Cardiac septum (tissue), 1 donor: ENCODE results near the gene BAIAP2L2. TPM values are rescaled to one million over a fixed set of nuclear protein-coding genes. Genes with fewer than 3 reads are reported as not detected.
A peak's percentile ranks its signal among the peaks of the same experiment; 100 is the strongest.

Experiments
- DNase-seq: peaks from one replicate; pipeline ENCODE4 v3.0.0-alpha.2; 2020; ENCODE audit warnings: low spot score
- intact Hi-C: fragments of 100-400 bp; cut with DNase I; formaldehyde crosslinking; loops from one replicate; pipeline ENCODE4 v1.14.0; 2022
- total RNA-seq: library from RNA; stranded (reverse); fragmentation: NEBNext Ultra II Directional; extraction: Animal tissue kit (Norgen Biotek cat#: 25700); gene quantifications from one replicate; pipeline ENCODE4 v1.2.1, GENCODE V29; 2021
- donor health status: DM: no; HTN: no; CAD: no.

Gene BAIAP2L2
- total RNA-seq, 1 donor from 2014 or later: 0.24 TPM

DNA sequence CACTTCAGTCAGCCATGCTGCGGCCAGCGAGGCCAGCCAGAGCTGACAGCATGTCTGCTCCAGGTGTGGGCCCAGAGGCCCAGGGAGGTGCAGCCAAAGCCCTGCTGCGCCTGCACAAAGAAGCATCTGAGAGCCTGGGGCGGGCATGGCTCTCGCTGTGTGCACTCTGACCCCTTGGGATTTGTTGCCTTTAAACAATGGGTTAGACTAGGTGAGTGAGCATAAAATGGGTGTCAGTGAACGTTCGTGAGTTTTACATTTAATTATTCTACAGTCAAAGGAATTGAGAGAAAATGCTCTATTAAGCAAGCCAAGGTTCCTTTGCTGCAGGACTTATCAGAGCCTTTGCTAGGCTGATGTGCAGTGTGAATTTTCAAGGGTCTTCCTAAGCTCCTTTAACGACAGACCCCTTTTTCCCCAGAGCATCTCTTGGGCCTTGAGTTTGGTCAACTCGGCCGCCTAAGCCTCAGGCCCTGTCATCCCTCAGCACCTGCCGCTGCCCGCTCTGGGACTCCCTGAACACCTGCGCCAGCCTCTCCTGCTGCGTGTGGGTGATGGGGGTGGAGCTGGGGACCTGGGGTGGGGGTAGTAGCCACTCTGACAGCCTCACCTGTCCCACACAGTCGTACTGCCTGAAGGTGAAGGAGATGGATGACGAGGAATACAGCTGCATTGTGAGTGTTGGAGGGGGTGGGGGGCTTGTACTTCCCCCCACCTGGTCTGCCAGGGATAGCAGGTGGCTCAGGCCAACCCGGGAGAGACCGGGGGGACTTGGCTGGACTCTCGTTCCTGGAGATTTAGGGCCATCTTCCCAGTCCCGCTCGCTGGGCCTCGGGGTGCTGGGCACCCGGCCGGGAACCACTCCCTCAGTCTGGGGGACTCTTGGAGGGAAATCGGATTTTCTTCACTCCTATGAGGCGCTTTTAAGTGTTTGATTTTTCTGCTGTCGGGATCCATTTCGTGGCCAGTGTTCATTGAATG is 37.0 kb downstream of the BAIAP2L2 start:
- intact Hi-C loops: no loop called here
- DNase-seq: no peak

DNA sequence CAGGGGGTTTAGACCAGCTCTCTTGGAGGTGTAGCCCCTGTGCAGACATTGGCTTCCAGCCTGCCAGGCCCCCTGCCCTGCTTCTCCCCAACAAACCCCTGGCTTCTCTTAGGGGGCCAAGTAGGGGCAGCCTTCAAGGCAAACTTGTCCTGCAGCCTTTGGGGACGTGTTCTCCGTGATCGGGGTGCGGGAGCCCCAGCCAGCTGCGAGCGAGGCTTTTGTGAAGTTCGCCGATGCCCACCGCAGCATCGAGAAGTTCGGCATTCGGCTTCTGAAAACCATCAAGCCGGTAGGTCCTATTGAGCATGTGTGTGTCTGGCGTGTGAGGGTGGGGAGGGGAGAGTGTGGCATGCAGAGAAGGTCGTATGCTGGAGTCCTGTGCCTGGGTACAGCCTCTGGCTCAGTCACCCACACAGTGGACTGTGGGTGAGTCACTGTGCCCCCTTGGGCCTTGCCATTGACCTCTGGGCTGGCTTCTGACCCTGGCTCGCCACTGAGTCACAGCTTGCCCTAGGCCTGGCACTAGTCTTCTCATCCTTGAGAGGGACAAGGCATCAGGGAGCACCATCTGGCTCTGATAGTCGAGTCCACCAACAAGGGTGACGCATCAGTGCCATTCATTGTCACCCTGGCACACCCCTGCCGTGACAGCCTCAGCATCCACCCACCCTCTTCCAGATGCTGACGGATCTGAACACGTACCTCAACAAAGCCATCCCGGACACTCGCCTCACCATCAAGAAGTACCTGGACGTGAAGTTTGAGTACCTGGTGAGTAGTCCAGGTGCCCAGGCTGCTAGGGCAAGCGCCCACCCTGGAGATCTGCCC is 37.9 kb downstream of the BAIAP2L2 start:
- no peak for DNase-seq
- intact Hi-C loops: no loop called here

DNA sequence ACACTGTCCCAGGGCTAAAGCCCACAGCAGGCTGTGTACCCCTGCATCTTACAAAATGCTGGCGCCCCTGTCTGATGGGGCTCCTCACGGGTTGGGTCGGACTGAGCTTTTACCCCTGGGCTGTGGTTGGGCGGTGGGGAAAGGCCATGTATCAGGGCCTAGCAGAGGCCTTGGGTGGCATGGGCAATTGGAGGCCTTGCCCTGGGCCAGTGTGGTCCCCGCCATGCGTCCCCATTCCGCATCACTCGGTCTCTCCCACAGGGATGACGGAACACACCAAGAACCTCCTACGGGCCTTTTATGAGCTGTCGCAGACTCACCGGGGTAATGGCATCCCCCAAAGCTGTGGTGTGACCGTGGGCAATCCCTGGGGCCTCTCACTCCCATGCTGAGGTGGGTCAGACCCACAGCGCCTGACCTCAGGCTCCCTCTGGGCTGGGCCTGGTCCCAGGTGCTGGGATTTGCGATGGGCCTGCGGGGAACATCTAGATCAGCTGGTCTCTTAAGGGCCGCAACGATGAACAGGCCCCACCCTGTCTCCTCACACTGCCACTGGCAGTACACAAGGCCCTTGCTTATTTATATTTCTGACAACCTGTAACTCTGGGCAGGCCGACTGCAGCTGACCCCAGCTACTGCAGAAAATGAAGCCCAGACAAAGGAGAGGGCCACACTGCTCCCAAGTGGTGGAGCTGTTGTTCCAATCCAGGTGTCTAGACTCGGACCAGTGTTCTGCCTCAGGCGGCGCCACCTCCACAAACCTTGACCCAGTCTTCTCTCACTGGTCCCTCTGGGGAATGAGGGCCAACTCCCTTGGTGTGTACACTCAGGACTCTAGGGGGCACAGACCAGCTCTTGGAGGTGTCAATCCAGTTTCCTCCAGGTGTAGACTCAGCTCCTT is 38.8 kb downstream of the BAIAP2L2 start:
- intact Hi-C loops: no loop called here
- no peak for DNase-seq

DNA sequence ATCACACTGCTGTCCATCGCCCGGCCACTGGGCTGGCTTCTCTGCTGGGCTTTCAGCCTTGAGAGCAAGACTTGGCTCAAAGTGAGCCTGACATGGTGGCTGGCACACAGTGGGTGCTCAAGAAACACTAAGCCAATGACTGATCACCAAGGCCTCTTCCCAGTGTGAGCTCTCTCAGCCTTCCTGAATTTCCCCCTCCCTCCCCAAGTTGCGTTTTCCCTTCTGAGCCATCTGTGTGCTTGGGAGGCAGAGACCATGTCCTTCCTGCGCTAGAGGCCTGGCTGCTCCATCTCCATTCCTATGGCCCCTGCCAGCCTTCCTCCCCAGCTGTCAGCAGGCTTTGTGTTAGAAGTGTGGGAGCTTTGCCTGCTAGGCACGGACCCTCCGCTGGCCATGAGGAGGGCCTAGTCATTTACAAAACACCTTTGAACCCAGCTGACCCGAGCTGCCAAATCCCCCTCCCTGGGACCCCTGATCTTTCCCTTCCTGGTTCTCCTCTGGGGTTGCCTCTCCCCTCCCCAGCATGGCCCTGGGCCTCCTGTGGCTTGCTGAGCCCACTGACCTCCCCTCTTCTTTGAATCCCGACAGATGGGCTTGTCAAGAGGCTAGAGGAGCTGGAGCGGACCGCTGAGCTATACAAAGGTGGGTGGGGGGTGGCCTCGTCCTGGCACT is 40.1 kb downstream of the BAIAP2L2 start:
- intact Hi-C loops: no loop called here
- no peak for DNase-seq

DNA sequence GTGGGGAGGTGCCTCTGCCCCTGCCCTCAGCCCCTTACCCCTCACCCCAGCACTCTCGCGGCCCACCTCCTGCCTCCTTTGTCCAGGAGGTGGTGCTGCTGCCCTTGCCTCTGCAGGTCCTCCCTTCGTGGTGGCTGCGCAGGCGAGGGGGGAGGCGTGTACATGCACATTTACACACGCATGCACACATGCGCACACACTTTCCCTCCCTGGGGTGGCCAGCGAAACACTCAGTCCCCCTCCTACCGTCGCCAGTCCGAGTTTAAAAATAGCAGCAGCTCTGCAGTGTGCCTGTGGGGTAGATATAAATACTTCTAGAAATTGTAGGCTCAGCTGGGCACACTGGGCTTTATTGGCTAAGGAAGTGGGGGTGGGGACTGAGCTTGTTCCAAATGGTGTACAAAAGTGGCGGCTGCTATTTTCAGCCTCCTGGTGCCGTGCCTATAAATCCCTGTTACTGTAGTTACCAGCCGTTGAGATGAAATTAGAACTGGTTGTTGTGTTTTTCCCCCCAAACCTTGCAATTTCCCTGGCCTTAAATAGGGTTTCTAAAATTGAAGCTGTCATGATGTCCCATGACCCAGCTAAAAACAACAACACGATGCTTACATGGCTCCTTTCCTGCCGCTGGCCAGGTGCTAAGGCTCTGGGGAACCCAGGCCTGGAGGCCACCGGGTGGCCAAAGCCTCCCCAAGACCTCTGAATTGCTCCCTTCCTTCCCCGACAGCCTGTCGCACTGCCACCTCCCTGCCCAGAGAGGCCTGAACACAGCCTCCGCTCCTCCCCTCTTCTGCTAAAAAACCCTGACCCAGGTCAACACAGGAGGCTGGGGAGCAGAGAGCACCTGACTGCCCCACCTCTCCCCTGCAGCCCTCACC is 40.9 kb downstream of the BAIAP2L2 start:
- DNase-seq: peak; percentile 87
- intact Hi-C loops: loop anchor here (5.0 kb wide), 1 partner anchor 503 kb away; the partner anchor contains the start of gene DMC1

DNA sequence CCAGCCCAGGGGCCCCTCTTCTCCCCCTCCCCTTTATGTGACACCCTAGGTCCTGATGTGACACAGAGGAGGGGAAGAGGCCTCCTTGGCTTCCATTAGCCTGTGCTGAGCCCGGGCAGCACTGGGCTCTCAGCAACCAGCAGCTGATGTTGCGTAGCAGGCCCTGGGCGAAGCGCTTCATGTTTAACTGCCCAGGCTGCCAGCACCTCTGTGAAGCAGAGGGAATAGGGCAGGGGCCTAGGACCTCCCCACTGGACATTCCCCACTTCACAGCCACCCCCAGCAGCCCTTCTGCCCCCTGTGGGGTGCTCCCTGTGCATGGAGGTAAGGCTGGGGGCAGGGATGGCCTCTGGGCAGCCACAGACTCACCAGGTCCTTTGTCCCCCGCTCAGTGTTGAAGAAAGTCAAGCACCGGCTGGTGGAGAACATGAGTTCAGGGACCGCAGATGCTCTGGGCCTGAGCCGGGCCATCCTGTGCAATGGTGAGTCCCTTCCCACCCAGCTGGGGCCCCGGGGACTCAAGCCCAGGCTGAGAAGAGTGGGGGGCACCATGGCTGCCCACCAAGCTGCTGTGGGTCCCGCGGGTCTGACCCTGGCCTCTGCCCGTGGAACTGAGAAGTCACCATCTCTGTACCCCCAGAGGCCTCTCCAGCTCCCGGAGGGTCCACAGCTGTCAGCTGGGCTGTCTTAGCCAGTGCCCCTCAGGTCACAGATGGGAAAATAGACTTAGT is 41.7 kb downstream of the BAIAP2L2 start:
- intact Hi-C loops: loop anchor here (5.0 kb wide), 1 partner anchor 503 kb away; the partner anchor contains the start of gene DMC1
- DNase-seq: no peak

DNA sequence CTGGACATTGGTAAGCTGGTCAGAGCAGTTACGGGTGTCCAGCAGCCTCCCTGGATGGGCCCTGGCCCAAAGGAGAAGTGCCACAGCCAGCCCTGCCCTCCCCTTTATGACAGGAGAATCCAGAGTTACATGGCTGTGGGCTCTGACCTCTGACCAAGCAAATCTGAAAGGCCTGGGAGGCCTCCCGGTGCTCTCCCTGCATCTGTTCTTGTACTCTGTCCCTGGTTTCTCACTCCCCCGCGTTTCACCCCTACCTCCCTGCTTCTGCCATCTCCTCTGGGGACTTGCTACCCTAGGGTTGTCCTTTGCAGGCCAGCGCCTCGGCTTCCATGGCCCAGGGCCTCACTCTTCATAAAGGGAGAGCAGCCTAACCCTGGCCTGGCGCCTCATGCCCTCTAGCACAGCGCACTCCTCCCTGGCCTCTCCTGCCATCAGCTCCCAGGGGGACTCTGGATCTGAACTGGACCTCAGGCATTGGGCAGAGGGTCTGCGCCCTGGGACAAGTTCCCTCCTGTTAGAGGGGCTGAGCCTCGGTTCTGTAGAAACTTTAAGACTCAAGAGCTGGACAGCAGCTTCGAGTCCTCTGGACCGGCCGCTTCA is 42.6 kb downstream of the BAIAP2L2 start:
- intact Hi-C loops: loop anchor here (1.0 to 5.0 kb wide), 2 partner anchors 11 to 504 kb away; partner anchors contain the start of genes DMC1 and PICK1
- no peak for DNase-seq

DNA sequence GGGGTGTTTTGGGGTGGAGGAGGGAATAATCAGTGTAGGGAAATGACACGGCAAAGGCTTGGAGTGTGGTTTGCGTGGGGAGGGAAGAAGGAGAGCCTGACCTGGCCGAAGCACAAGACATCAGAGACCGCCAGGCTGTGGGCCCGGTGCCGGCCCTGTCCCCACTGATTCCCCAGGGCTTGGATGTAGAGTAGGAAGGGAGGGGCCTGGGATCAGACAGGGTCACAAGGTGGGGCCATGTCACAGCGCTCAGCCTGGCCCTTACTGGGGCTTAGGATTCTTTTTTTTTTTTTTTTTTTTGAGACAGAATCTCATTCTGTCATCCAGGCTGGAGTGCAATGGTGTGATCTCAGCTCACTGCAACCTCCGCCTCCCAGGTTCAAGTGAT is 43.5 kb downstream of the BAIAP2L2 start:
- no peak for DNase-seq
- intact Hi-C loops: loop anchor here (1.0 to 5.0 kb wide), 2 partner anchors 10 to 505 kb away; partner anchors contain the start of genes DMC1 and PICK1

DNA sequence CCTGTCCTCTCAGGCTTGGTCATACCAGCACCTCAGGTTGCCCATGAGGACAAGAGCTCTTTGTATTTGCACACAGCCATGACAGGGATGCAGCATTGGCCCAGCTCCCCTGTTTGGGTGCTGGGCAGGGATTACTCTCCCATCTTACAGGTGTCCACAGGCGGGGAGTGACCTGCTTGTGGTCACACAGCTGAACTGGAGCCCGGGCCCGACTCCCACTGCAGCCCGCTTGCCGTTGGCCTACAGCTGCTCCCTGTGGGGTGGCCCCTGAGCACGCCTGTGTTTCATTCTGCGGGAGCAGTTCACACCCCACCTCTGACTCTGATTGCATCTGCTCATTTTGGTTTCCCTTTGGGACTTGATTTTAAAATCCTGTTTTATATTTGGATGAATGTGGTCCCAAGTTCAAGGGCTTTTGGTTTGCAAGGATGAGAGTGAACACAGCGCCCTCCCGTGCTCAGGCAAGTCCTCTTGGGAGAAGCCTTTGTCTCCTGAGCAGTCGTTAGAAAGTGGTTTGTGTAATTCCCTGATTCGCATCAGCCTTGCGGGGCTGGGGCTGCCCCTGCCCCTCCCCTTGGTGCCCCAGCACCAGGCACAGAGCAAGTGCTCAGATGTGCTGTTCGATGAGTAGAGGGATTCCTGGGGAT is 44.0 kb downstream of the BAIAP2L2 start:
- intact Hi-C loops: loop anchor here (1.0 to 5.0 kb wide), 2 partner anchors 9 to 506 kb away; partner anchors contain the start of genes DMC1 and PICK1
- DNase-seq: no peak

DNA sequence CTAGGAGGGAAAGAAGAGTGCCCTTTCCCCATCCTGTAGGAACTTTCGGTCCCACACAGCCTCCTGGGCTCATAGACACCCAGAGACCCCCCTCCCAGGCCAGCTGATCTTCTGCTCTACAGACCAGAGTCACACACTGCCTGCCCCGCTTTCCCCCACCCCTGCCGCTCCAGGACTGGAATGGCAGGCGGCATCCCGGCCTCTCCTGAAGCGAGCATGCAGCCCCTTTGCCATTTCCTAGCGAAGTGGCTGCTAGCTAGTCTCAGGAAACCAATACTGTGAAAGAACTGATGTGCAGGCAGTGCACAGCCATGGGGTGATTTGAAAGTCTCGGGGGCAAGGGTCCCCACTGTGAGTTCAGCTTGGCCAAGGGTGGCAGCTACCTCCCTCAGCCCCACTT is 44.9 kb downstream of the BAIAP2L2 start:
- DNase-seq: no peak
- intact Hi-C loops: loop anchor here (5.0 kb wide), 1 partner anchor 507 kb away; the partner anchor contains the start of gene DMC1

DNA sequence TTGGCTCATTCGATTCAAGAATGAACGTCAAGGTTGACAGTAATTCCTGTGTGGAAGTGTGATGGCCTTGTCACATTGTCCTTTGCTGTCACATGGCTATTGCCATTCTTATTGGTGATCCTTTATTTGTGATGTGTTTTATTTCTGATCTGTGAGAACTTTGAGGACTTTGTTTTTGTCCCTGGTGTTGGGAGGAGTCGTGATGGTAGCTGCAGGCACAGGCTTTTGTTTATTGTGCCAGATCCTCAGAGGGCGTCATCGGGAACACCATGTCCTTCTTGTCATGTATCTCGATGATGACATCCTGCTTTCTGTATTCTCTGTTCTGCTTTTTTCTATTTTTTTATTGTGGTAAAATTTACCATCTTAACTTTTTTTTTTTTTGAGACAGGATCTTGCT is 47.7 kb downstream of the BAIAP2L2 start:
- intact Hi-C loops: no loop called here
- DNase-seq: no peak

DNA sequence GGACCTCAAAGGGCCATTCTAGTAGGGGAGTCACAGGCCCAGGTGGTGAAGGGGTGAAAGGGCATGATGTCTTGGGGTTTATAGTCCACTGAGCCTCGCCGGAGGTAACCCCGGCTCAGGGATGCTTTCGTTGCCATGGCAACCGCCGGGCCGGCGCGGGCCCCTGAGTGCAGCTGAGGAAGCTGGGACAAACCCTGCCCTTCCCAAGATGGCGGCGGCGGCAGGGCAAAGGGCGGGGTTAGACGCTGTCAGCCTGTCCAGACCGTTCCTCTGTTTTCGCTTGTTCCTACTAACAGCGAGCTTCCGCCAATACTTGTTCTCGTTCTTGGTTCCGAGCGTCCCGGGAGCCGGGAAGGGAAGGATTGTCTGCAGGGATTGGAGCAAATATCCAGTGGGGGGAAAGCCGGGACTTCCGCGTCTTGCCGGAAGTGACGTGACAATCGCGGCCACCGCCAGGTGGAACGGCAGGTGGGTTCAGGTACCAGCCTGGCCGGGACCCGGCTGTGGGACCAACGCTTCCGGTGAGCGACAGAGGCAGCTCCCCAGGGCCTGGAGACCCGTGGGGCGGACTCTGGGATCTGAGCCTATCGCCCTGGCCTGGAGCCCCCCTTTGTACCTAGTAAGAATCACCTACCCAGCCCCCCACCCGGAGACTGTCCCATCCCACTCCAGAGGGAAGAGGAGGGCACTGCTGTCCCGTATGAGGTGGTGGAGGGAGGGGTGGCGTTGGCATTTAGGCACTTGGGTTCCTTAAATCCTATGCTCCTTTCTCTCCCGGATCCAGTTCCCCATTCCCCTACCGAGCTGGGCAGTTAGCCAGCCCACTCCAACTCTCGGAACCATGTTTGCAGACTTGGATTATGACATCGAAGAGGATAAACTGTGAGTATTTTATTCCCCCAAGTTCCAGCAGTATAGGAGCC is 53.3 kb downstream of the BAIAP2L2 start, which contains the start of gene PICK1:
TSS of gene PICK1 (plus strand) at position 436 of the 923 bp plus-strand sequence. CDS start at position 842, 406 bp downstream.
- peak; percentile 92 for DNase-seq

DNA sequence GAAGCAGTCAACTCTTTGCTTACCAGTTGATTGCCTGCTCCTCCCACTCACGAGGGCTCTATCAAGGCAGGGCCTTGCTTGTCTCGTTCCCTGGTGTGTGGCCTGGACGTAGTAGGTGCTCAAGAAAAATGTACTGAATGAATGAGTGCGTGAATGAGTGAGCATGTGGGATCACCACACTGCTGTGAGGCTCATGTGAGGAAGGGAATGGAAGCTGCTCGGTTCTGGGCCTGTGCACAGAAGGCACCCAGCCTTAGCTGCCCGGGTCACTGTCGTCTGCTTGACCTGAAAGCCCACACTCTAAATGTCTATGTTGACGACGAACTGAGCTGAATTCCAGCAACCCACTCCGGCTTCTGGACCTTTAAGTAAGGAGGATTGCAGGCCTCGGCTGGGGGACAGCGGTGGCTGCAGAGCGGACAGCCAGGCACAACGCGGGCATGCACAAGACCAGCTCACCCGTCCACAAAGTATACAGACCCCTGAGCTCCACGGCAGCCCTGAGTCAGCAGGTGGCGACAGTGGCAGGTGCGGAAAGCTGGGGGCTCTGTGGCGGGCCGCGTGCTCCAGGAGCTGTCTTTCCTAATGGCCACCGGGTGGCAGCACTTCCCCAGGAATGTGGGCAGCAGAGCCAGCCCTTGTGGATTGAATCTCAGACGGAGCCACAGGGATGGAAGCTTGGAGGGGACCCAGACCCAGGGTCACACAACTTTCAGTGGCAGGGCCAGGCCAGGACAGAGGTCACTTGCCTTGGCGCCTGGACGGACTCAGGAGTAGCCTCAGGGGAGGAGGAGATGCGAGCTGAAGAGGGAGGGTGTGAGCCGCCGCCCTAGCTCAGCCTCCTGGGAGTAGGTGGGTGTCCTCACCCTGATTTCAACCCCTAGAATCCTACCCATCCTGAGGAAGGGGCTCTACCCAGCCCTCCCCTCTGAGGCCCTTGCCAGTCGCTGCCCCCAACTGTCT is 58.3 kb downstream of the BAIAP2L2 start:
- intact Hi-C loops: loop anchor here (2.0 to 10.0 kb wide), 4 partner anchors 53 to 520 kb away; partner anchors contain the start of genes DMC1 and KDELR3
- peak; percentile 91 for DNase-seq

More for the DNA sequence above, 53.3 kb downstream of the BAIAP2L2 start, which contains the start of gene PICK1:
- intact Hi-C loops: loop anchor here (1.0 to 10.0 kb wide), 2 partner anchors 10 to 408 kb away; partner anchors contain the start of gene KDELR3
